Loucy (cell line): ENCODE measurements around the gene ARL16.

Source experiments
- H2AFZ ChIP-seq: fragments of 200-600 bp; sonication (generic); 2 replicates; pipeline ENCODE4 v1.6.0; 2016; ENCODE audit warnings: antibody characterized with exemption, mild to moderate bottlenecking, low read length, moderate library complexity
- H3F3A ChIP-seq: fragments of 200-600 bp; 2 replicates; pipeline ENCODE4 v1.6.0; 2016; ENCODE audit warnings: antibody characterized with exemption, low read depth, mild to moderate bottlenecking
- H3K27me3 ChIP-seq: fragments of 200-600 bp; sonication (generic); 2 replicates; pipeline ENCODE4 v1.6.1; 2014; ENCODE audit warnings: low read length, mild to moderate bottlenecking; ENCODE audit not compliant: insufficient read depth, poor library complexity, severe bottlenecking
- H3K36me3 ChIP-seq: fragments of 200-600 bp; sonication (generic); 2 replicates; pipeline ENCODE4 v1.6.1; 2016; ENCODE audit warnings: low read length; ENCODE audit not compliant: insufficient read depth
- H3K4me1 ChIP-seq: fragments of 200-600 bp; sonication (generic); 2 replicates; pipeline ENCODE4 v1.5.1; 2014; ENCODE audit warnings: low read length, mild to moderate bottlenecking; ENCODE audit not compliant: insufficient read depth, poor library complexity, severe bottlenecking
- H3K4me2 ChIP-seq: fragments of 200-600 bp; sonication (generic); 2 replicates; pipeline ENCODE4 v1.6.0; 2014; ENCODE audit warnings: antibody characterized with exemption, low read length, low read depth, mild to moderate bottlenecking; ENCODE audit not compliant: poor library complexity, severe bottlenecking
- H3K4me3 ChIP-seq: fragments of 200-600 bp; sonication (generic); 2 replicates; pipeline ENCODE4 v1.5.1; 2014; ENCODE audit warnings: low read length, mild to moderate bottlenecking, mixed read lengths; ENCODE audit not compliant: poor library complexity, severe bottlenecking
- H3K79me2 ChIP-seq: fragments of 200-600 bp; sonication (generic); 2 replicates; pipeline ENCODE4 v1.6.1; 2014; ENCODE audit warnings: low read length; ENCODE audit not compliant: insufficient read depth
- H3K9ac ChIP-seq: fragments of 200-600 bp; sonication (generic); 2 replicates; pipeline ENCODE4 v1.6.0; 2014; ENCODE audit warnings: mild to moderate bottlenecking, low read depth, low read length, moderate library complexity; ENCODE audit not compliant: poor library complexity, severe bottlenecking
- H3K9me2 ChIP-seq: fragments of 200-600 bp; sonication (generic); replicated peaks from 2 replicates; pipeline ENCODE4 v1.6.1; 2016; ENCODE audit warnings: low read depth, low read length, mixed read lengths
- H3K9me3 ChIP-seq: fragments of 200-600 bp; sonication (generic); 2 replicates; pipeline ENCODE4 v1.6.1; 2014; ENCODE audit warnings: mild to moderate bottlenecking, antibody characterized with exemption, low read length, low read depth; ENCODE audit not compliant: insufficient read depth
- H4K20me1 ChIP-seq: fragments of 200-600 bp; sonication (generic); 2 replicates; pipeline ENCODE4 v1.6.0; 2014; ENCODE audit warnings: antibody characterized with exemption, low read length, mild to moderate bottlenecking; ENCODE audit not compliant: insufficient read depth, poor library complexity, severe bottlenecking
- CTCF ChIP-seq: fragments of 200-600 bp; sonication (generic); conservative IDR thresholded peaks from 2 replicates; pipeline ENCODE4 v1.5.1; 2014; ENCODE audit warnings: mild to moderate bottlenecking, antibody characterized with exemption, low read length
- EZH2phosphoT487 ChIP-seq: fragments of 200-600 bp; IDR thresholded peaks from 2 replicates; pipeline ENCODE4 v1.6.1; 2018; ENCODE audit warnings: antibody characterized with exemption, mild to moderate bottlenecking, moderate library complexity, borderline replicate concordance

Gene ARL16

DNA sequence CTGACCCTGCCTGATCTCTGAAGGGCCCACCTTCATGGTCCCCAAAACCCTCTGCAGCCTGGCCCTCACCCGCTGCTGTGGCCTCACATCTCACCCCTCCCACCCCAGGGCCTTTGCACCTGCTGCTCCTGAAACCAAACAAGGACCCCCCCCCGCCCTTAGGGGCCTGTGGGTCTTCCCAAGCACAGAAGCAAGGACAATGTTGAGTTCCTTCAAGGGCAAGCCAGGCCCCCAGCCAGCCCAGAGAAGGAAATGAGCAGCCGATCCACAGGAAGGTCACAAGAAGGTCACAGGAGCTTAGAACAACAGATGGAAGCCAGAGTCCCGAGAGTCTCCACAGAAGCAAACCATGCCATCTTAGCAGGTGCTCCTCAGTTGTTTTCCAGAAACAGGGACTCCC, 26.8 kb downstream of the ARL16 start:
- H3K27me3 ChIP-seq = no peaks in the 10 kb centered on the region
- H3K4me1 ChIP-seq = peaks cover 32% of the 10 kb centered on the region
- H3K36me3 ChIP-seq = no peaks in the 10 kb centered on the region
- no peaks in the 10 kb centered on the region for H3K9me2 ChIP-seq
- no peaks in the 10 kb centered on the region for H3F3A ChIP-seq
- peak overlapping the region; percentile 16 for H3K4me3 ChIP-seq
- H3K9me3 ChIP-seq = no peaks in the 10 kb centered on the region
- no peaks in the 10 kb centered on the region for H3K79me2 ChIP-seq
- TF ChIP-seq CTCF (no peak), EZH2phosphoT487 (no peak)
- peak overlapping the region; percentile 37 for H3K9ac ChIP-seq
- no peaks in the 10 kb centered on the region for H4K20me1 ChIP-seq
- H3K4me2 ChIP-seq = peak overlapping the region; percentile 55
- no peak overlapping the region for H2AFZ ChIP-seq

GRCh38 chr17:81656118-81656743, 27.4 kb downstream of the ARL16 start, which contains the start of gene PDE6G:
PDE6G (minus strand) TSS chr17:81656542; CDS start chr17:81653305, 3,237 bp downstream.
- H3K9me2 ChIP-seq = no peaks in the 10 kb centered on the region
- H3K79me2 ChIP-seq = no peaks in the 10 kb centered on the region
- no peaks in the 10 kb centered on the region for H3K27me3 ChIP-seq
- H3K4me2 ChIP-seq = peak within 1 kb of the TSS; percentile 55
- peak within 1 kb of the TSS; percentile 16 for H3K4me3 ChIP-seq
- H3K36me3 ChIP-seq = no peaks in the 10 kb centered on the region
- peaks cover 32% of the 10 kb centered on the region for H3K4me1 ChIP-seq
- no peaks in the 10 kb centered on the region for H3K9me3 ChIP-seq
- H4K20me1 ChIP-seq = no peaks in the 10 kb centered on the region
- TF ChIP-seq CTCF = no peak
- no peak for TF ChIP-seq EZH2phosphoT487
- peak within 1 kb of the TSS; percentile 37 for H3K9ac ChIP-seq
- no peaks in the 10 kb centered on the region for H3F3A ChIP-seq
- no peak within 1 kb of the TSS for H2AFZ ChIP-seq

DNA sequence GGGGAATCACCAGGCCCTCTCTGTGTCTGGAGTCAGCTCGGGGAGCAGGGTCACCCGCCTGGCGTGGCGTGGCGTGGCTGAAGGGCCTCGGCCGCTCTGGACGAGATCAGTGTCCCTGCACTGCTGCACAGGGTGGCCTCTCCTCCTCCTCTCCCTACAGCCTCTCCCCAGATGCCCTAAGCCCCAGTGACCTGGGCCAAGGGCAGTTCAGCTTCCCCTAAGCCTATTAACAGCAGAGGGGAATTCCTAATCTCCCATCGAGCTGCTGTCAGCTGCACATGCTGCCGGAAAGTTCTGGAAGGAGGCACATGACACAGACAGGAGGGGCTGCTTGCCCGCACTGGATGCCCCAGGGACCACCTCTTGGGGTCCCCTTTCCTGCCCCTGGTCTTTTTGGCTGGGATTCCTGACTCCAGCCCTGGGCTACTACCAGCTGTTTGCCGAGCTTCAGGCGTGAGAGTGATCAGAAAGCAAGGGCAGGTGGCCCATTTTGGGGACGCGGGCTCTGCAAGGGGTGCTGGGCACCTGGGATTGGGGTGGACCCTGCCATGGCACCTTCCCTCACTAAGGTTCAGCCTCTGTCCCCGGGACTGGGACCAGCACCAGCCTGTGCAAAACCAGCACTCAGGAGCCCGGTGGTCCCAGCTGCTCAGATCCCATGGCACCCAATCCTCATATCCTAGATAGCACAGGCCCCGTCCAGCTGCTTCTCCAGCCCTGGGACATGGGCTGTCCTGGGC, 28.0 kb downstream of the ARL16 start:
- Histone ChIP-seq H3K79me2 (no peaks in the 10 kb centered on the region), H3K4me1 (peaks cover 32% of the 10 kb centered on the region), H3K9me2 (no peaks in the 10 kb centered on the region), H2AFZ (no peak overlapping the region), H4K20me1 (no peaks in the 10 kb centered on the region), H3K9ac (no peak overlapping the region), H3K4me2 (no peak overlapping the region), H3K4me3 (no peak overlapping the region), H3K27me3 (no peaks in the 10 kb centered on the region), H3K9me3 (no peaks in the 10 kb centered on the region), H3K36me3 (no peaks in the 10 kb centered on the region), H3F3A (no peaks in the 10 kb centered on the region)
- TF ChIP-seq EZH2phosphoT487 = no peak
- no peak for TF ChIP-seq CTCF
